Measurements from ENCODE around the gene MEF2C.

MEF2C gene

DNA sequence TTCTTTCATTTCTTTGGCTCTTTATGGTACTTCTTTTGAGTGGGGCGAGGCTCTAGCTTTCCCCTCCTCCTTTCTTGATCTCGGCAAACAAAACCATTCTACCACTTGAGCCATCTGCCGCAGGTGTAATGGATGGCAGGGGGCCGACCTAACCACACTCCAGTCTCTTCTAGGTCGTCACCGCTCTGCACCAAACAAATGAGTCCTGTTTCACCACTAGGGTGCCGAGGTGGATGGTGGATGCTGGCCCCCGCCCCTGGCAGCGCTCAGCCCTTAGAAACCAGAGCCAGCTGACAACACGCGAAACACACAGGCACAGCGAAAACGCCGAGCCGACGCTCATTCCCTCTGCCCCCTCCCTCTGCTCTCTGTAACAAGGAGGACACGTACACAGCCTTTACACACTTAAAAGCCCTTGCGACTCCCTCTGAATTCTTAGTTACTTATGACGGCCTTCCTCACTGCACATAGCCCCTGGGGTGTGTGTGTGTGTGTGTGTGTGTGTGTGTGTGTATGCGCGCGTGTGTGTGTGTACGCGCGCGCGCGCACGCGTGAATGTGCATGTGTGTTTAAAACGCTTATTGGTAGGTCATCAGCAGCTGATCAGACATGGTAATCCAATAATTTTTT, 199.4 kb downstream of the MEF2C start:
- peak; percentile 58 for DNase-seq

DNA sequence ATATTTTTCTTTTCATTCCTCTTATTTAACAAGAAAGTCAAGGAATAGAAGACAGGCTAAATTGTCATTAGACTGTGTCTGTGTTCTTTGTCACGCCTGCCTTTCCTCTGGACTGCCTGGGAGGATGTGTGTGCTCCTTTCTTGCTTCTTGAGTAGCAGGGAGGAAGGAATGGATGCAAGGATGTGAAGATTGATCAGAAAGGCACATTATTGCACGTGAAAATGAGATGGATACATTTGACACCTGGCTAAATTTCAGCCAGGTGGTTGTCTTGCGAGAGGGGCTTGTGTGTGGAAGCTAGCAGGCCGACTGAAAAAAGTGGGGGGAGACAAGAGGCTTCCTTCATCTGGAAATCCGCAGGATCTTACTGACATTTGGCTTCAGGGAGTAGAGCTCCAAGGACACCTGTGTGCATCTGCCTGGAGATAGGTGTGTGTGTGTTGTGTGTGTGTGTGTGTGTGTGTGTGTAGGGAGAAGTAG, 200.1 kb downstream of the MEF2C start:
- DNase-seq = no peak

DNA sequence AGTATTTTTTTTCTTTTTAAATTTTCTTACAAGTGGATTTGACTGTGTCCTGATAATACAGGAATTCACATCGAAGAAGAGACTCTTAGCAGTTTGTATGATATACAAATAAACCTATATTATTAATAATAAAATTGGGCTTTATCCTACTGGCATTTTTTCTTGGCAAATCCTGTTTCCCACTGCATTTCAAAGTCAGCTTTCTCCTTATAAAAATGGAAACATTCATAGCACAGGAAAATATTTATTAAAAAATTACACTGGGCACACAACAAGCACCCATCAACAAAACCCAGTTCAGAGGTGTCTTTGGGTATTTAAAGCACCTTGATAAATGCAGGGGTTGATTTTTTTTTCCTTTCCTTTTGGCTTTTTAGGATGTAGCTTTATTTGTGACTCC, 200.9 kb downstream of the MEF2C start:
- DNase-seq = no peak

DNA sequence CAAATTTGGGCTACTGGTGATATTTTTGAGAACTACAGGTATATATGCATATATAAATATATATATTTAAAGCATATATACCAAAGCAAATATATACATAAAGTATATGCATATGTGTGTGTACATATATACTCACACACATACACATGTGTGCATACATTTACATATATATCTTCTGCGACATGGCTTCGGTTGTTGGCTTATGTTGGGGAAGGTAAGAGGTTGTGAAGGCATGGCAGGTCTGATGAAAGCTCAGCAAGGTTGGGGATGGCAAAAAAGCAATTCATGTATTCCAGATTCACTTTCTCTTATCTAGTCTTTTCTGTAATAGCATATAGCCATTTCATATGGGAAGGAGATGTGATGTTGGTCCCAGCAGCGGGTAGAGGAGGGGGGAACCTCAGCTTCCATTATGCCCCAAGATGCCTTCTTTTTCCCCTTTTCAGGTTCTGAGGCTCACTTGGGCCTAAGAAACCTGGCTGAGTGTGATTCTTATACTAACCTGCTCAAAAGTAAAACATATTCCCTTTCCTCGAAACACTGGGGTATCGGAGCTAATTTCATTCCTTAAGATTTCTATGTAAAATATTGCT, 201.7 kb downstream of the MEF2C start:
- DNase-seq = no peak

DNA sequence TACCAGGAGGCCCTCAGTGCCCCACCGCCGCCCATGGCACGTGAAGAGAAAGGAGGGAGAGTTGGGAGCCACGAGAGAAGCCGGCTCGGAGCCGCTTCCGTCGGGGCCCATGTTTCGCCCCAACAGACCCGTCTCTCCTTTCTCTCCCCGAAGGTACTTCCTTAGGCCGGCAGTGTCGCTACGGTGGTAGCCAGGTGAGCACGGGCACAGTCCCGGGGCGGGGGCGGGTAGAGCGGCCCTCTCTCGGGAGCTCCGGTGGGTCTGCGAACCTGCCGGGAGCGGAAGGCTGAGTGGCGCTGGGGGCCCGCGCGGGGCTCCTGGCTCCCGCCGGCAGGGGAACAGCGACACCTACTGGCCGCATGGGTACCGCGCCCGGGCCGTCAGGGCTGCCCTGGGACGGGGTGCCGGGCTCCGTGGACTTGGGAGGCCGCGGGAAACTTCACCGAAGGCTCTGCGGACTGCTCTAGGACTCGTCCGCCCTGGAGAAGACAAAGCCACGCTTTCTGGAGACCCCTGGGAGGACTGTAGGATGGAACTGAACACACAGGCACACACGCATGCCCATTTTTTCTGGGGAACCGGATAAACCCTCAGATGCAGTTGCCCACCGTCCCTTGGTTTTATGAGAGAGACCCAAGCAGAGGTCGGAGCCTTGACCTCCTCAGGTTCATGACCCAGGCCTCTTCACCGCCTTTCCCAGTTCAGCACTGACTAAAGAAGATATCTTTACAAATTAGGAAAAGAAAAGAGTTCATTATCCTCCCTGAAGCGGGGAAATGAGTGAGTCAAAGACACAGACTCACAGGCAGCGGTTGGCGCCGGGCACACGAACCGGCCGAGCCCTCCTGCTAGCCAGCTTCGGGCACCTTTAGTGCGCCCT, 202.5 kb downstream of the MEF2C start:
- peak; percentile 73 for DNase-seq

DNA sequence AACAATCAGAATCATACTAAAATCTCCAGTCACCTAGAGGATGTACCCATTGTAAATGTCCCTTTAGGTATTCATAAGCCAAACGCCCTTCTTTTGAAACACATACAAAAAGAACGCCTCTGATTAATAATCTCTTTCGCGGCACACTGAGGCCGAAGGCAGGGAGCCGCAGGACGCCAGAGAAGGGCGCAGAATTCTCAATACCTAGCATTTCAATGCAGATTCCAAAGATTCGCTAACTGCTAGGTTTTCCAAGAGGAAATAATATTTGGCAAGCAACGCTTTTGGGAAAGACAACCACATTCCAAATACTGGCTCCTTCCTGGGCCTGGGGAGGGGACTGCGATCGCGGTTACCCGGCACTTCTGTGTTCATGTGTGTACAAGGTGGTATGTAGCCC, 203.3 kb downstream of the MEF2C start:
- DNase-seq = no peak

DNA sequence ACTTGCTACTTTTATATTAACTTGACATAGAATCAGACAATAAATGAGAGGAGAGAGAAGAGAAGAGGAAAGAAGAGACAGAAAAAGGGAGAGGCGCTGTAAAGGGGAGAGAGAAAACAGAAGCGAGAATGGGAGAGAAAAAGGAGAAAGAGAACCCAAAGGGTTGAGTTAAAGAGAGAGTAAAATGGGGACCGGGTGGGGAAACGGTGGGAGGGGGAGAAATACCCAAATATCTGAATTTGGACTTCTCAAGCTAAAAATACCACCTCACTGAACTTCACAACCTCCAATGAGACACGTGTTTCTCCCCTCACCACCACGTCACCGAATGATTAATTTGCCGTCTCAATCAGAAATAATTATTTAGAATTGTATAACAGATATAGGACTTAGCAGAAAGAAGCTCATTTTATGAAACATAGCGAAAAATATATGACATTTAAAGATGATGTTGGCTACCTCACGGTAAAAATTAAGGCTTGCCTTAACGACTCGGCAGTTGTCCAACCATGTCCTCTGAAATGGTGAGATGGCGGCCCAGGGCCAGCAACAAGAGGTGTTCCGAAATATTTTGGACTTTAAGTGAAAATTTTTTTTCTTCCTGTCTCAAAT, 204.1 kb downstream of the MEF2C start:
- no peak for DNase-seq

DNA sequence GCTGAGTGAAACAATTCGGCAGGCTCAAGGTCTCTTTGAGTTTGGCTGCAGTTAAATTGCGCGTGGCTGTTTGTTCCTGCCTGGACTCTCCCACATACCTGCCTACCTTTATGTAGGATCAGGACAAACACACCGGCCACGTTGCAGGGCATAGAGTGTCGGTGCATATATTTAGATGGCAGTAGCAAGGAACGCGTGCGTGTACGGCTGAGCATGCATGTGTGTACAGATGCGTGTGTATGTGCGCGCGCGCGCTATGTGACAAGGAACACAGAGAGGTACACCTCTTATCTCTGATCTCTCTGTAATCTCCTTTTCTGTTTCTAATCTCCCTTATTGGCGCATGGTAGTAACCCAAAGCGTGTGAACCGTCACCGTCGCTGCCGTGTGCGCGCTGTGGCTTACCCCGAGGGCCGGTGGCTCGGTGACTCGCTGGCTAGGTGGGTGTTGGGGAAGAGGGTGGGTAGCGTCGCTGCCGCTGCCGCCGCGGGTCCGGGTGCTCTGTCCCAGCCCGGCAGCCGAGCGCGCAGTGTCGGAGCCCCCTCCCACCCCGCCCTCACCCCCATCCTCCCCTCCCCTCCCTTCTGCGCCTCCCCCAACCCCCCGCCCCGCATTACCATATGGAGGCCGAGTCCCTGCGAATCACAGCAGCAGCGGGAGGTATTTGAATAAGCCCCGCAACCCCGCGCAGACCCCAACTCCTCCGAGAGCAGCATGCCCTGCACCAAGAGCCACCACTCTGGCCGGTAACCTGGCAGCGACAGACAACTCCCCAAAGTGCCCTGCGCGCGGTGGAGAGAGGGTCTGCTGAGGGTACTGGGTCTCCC, 204.8 kb downstream of the MEF2C start:
- no peak for DNase-seq

DNA sequence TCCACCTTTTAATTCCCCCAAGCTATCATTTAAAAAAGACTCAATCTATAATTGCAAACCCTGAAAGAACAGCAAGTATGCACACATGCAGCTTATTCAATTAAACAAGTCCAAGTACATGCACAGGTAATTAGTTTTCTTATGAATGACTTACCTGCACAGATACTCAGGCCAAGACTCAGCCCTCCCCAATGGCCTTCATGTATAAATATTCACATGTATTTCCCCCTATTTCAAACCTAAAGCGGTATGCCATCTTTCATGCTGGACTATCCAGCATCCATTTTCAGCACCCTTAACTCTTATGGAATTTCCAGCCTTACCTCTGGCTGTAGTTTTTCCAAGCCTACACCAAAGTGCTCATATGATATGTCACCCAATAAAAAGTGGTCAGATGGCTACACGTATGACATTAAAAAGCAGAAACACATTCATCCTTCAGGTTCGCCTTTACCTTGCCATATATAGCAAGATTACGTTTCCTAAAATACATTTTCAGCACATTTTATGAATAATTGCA, 205.5 kb downstream of the MEF2C start:
- DNase-seq = no peak

DNA sequence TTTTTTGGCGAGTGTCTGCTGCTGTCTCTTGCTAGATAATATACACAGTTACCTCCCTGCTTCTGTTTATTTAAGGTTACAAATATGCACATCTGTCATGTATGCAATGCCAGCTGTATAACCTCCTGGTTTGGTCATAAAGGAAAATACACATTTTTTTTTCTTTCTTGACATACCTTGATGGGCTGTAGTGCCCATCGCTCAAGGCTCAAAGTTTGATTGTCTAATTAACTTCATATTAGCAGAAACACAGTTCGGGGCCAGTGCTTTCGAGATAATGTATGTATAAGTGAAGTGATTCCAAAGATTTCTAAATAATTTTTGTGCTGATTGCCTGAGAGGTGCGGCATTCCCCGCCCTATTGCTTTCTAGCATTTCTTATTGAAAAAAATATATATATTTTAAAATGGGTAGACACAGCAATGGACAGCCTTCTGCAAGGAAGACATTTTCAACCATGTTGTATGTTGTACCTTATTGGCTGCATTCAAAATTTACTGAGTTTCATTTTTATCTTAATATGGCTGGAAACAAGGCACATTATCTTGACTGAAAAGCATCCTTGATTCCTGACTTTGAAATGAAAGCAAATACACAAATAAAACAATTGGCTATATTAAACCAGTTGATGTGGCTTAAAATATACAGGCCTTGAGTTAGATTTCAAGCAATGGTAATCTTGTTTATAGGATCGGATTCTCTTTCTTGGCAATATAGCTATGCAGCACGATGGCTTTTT, 206.2 kb downstream of the MEF2C start:
- DNase-seq = no peak

DNA sequence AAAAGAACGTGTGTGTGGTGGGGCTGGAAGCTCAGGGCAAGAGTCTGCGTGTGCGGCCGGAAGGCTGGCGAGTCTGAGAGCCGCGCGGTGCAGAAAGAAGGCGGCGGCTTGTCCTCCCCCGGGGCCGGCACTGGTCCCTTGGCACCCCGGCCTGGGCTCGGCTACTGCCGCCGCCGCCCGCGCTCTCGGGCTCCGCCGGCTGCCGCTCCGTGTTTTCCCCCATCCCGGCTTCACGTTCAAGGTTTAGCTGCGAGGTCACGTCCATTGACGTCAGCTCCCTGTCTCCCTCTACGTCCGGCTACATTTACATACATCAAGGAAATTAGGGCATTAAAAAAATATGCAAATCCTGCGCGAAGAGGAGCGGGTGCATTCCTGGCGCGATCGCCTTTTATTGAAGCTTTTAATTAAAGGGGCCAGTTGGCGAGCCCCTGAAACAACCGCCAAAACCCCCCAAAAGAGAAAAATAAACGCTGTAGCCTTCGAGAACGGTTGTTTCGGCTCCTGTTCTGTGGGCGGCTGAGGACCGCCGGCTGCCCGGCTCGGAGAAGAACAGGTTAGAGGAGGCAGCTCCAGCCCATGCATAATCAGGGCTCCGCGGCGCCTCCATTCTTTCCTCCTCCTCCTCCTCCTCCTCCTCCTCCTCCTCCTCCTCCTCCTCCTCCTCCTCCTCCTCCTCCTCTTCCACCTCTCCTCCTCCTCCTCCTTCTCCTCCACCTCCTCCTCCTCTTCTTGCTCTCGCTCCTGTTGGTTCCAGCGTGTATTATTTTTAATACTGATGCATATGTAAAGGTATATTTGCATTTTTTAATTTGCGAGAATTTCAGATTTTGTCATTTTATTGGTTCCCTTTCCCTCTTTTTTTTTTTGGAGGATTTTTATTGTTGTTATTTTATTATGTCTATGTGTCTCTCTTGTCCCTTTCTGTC, 207.0 kb downstream of the MEF2C start:
- DNase-seq = peak; percentile 36

DNA sequence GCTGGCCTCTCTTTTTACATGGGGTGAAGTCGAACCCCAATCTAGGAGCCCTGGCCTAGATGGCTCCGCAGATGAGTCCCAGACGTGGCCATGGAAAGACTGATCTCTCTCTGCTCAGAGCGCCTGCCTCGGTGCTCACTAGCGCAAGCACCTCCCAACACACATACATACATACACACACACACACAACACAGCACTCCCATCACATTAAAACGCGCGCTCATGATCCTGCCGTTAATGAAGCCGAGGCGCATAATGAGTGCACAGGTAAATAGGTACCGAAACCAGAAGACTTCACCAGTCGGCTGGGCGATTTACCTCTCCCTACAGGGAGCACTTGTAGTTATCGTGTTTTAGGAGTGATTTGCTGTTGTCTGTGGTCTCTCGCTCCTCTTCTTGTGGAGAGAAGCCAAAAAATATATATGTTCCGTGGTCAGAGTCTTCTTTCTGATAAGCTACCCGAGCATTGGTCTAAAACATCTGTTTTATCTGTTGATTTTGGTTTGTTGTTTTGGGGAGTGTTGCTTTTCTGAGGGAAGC, 207.7 kb downstream of the MEF2C start:
- peak; percentile 58 for DNase-seq

DNA sequence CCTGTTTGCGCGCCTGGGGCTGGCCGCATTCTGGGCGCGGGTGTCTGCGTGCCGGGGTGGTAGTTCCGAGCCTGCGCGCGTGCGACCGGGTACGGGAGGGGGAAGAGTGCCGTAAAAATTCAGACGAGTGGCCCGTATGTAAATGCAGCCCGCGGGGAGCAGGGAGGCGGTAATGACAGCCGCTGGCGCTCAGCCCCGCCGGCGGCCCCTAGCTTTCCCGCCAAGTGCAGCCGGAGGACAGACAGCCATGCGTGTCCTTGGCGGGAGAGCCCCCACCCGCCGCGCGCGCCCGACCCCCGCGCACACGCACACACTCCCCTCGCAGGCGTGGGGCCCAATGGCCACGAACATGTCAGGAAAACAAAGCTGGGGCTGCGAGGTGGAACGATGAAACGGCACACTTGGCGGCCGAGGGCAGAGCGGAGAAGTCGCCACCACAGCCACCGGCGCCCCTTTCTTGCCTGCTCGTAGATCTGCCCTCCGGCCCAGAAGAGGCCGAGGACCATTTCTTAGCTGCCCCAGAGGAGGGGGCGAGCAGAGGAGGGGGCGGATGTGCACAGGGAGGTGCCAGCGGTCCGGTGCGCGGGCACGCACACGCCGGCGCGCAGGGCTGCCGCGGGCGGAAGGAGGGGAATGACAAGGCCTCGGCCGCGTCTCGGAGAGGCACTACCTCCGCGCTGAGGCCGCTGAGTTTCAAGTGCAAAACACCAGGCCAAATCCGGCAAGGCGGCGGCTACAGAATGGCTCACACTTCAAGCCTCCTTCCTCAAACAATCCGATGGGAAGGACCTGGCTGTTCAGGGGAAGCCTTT, 208.4 kb downstream of the MEF2C start:
- peak; percentile 60 for DNase-seq

DNA sequence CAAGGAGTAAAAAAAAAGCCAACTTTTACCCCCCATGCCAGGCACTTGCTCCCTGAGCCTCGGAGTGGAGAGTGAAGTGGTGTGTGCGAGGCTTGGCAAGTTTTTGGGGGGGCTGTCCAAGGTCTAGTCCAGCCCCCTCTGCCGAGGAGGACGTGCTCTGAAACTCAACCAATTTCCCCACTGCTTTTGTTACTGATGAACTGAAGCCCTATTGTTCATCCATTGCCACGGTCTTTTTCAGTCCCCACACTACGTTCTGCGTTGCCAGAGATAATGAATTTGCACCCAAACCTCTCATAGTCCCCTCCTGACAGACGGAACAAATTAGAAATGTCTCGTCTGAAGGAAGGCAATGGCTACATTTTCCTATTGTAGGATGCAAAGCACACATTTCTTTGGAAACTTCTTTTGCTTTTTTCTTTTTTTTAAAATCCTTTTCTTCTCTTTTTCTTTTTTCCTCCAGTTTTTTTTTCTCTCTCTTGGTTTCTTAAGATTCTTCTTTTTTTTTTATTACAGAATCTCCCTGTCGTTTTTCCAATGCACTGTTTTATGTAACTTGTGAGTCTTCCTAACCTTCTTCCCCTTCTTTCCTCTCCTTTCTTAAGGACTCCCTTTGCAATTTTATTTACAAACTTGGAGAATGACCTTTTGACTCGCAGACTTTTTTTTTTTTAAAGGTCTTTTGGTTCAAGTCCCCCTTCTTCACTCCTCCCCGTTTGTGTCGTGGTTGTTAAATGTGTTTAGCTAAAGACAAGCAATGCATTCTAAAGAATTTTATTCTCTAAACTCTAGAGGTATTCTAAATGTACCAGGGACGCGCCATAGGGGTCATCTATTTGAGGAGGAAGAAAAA, 209.5 kb downstream of the MEF2C start:
- no peak for DNase-seq

DNA sequence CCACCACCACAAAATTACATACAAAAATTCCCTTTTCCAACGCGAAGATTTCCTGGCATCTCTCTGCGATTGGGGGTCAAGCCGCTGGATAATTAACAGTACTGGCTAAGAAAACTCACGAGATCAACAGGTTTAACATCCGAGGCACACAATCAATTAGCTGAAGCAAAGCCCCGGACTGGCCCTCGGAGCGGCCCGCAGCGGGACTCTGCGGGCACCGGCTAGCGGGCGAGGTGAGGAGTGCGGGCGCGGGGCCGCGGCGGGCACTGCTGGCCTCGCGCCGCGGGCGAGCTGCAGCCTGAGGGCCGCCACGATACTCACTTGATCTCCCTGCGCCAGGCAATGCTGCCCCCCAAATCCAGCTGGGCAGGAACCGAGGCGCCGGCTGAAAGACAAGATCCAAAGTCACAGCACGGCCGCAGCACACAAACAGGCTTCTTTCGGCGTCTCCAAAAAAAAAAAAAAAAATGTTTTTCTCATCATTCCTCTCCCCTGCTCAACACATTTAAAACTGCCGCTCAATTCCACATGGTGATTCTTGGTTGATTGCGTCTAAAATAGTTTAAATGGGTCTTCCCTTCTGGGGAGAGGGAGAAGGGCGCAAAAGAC, 210.2 kb downstream of the MEF2C start:
- no peak for DNase-seq

DNA sequence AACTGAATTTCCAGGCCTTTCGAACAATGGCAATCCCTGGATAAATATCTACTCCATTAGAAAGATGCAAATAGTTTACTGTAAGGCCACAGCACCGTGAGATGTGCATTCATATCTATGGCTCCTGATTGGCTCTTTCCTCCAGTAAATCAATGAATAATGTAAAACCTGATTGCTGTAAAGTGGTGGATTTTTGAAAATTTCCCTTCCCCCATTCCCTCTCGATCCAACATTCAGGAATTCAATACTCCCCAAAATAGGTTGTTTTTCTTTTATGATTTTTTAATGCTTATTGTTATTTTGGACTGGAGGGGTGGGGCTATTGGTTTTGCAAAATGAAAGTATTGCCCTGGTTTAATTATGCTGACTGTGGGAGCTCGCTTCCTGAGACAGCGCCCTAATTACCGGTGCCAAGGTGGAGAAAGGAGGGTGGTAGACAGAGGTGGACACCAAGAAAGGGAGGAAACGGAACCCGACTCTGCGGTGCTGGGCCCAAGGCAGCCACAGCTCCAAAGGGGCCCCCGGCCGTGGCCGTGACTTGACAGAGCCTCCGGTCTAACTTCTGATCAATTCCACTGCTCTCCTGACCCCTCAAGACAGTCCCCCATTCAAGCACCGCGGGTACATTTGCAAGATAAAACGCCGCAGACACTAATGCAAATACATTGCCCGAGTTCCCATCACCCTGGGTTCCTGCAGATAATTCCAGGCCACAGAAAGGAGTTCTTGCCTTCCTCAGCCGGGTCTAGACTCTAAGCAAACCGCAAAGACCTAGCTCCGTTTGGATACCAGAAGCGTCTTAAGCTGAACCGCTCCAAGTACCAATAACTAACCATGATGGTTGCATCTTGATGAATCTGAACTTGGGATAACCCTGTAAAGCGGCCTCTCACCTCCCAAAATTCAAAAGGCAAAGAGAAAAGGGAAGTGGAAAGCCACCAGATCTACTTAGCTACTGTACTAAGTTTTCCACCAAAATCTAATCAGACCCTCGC, 211.2 kb downstream of the MEF2C start:
- DNase-seq = no peak

All from hematopoietic multipotent progenitor cell treated with erythropoietin and hydrocortisone succinate and interleukin-3 and kit ligand, for 6 days (in vitro differentiated cells).